ENCODE measurements around the gene LRRC28. TPM values are rescaled to one million over a fixed set of nuclear protein-coding genes. Genes with fewer than 3 reads are reported as not detected.

The LRRC28 gene
- total and polyA plus RNA-seq, 9 of the 15 experiments (the other 6 are each of a cell fraction or from before 2014, with no cell fraction given), result 5.5 to 17.4 (median 7.9) TPM

DNA sequence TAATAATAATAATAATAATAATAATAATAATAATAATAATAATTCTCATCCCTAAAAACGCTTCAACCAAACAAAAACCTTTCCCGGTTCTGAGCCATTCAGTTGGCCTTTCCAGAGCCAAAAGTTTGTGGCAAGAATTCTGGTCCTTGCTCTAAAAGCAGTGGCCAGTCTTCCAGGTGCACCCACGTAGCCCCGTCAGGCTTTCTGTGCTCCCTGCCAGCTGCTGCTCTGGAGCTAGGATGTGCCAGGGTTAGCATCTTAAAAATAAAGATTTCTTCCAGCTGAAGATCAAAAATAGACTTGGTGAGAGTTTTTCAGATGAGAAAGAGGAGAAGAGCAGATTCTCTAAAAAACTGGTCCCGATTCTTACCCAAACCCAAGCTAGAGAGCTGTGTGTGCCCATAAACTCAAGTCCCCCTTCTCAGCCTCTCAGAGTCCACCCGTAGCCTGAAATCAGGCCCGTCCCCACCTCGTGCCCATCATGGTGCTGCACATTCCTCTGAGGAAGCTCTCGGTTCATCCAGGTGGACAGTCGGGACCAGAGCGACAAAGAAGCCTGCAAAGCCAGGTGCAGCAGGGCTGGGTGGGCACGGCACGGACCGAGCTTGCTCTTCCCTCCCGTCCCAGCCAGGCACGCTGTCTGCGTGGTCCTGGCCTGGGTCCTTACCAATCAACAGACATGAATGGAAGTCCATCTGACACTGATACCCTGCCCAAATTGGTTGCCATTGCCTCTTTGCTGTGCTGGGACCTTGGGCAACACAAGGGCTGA lies 155.6 kb downstream of the LRRC28 start:
- ATAC-seq (no peak), FAIRE-seq (no peak), DNase-seq (ENCODE audit: extremely low read depth in 1 of 4, low spot score in 3 of 4) (no peak)
- Histone ChIP-seq H3K4me2 (ENCODE audit: insufficient read depth, low read length) (no peak overlapping the region), H3K9me1 (ENCODE audit: control insufficient read depth, insufficient read depth, low read length) (no peaks in the 10 kb centered on the region), H3K4me3 (no peak overlapping the region), H3K9me3 (replicated peaks; ENCODE audit: control insufficient read depth, insufficient read depth, low read depth, low read length) (no peaks in the 10 kb centered on the region), H3K27ac (ENCODE audit: extremely low read depth, low read depth, low read length) (no peak overlapping the region), H3K79me2 (ENCODE audit: control insufficient read depth, insufficient read depth, low read length) (no peaks in the 10 kb centered on the region), H3K9ac (ENCODE audit: insufficient read depth in 1 of 2, low read depth in 2 of 2, low read length in 2 of 2) (no peak overlapping the region), H3K4me1 (replicated peaks in 1 of 2; ENCODE audit: control insufficient read depth in 2 of 2, insufficient read depth in 2 of 2, low read length in 2 of 2) (no peaks in the 10 kb centered on the region), H2AFZ (ENCODE audit: low read depth, low read length) (no peak overlapping the region), H3K27me3 (ENCODE audit: control insufficient read depth in 2 of 2, insufficient read depth in 2 of 2, low read length in 2 of 2) (peaks cover 14 to 72% of the 10 kb centered on the region in 2 experiments; a peak in 4 of 5 replicates), H3K36me3 (ENCODE audit: control insufficient read depth, insufficient read depth, low read length) (no peaks in the 10 kb centered on the region), H4K20me1 (replicated peaks; ENCODE audit: control insufficient read depth, insufficient read depth, low read length) (peaks cover 10% of the 10 kb centered on the region; the same call in 1 of the 2 replicates)
- ChIA-PET CTCF (ENCODE audit: low intra/inter-chr PET ratio) (no interaction called here), POLR2A (no interaction called here)
- BruUV-seq (replicated peaks), result no TSS peak
- TF ChIP-seq ZNF133 (CRISPR knock-in tag; IDR thresholded peaks at IDR 0.05) (no peak), ZNF668 (CRISPR knock-in tag; IDR thresholded peaks at IDR 0.05) (no peak), ZBTB8A (IDR thresholded peaks at IDR 0.05; ENCODE audit: partially characterized antibody) (no peak), CCAR2 (IDR thresholded peaks at IDR 0.05; ENCODE audit: low read depth, low read length) (no peak), HNRNPK (IDR thresholded peaks at IDR 0.05; ENCODE audit: low read depth, low read length, poor library complexity, severe bottlenecking) (no peak), RFX1 (IDR thresholded peaks at IDR 0.05) (no peak)
- TF ChIP-seq, protein P1, sequence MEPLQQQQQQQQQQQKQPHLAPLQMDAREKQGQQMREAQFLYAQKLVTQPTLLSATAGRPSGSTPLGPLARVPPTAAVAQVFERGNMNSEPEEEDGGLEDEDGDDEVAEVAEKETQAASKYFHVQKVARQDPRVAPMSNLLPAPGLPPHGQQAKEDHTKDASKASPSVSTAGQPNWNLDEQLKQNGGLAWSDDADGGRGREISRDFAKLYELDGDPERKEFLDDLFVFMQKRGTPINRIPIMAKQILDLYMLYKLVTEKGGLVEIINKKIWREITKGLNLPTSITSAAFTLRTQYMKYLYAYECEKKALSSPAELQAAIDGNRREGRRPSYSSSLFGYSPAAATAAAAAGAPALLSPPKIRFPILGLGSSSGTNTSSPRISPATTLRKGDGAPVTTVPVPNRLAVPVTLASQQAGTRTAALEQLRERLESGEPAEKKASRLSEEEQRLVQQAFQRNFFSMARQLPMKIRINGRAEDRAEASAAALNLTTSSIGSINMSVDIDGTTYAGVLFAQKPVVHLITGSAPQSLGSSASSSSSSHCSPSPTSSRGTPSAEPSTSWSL (CRISPR knock-in tag; IDR thresholded peaks at IDR 0.05; ENCODE audit: borderline replicate concordance), result no peak
- TF ChIP-seq, protein P2, sequence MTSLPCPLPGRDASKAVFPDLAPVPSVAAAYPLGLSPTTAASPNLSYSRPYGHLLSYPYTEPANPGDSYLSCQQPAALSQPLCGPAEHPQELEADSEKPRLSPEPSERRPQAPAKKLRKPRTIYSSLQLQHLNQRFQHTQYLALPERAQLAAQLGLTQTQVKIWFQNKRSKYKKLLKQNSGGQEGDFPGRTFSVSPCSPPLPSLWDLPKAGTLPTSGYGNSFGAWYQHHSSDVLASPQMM (CRISPR knock-in tag; IDR thresholded peaks at IDR 0.05), result no peak
- TF ChIP-seq, protein P3, sequence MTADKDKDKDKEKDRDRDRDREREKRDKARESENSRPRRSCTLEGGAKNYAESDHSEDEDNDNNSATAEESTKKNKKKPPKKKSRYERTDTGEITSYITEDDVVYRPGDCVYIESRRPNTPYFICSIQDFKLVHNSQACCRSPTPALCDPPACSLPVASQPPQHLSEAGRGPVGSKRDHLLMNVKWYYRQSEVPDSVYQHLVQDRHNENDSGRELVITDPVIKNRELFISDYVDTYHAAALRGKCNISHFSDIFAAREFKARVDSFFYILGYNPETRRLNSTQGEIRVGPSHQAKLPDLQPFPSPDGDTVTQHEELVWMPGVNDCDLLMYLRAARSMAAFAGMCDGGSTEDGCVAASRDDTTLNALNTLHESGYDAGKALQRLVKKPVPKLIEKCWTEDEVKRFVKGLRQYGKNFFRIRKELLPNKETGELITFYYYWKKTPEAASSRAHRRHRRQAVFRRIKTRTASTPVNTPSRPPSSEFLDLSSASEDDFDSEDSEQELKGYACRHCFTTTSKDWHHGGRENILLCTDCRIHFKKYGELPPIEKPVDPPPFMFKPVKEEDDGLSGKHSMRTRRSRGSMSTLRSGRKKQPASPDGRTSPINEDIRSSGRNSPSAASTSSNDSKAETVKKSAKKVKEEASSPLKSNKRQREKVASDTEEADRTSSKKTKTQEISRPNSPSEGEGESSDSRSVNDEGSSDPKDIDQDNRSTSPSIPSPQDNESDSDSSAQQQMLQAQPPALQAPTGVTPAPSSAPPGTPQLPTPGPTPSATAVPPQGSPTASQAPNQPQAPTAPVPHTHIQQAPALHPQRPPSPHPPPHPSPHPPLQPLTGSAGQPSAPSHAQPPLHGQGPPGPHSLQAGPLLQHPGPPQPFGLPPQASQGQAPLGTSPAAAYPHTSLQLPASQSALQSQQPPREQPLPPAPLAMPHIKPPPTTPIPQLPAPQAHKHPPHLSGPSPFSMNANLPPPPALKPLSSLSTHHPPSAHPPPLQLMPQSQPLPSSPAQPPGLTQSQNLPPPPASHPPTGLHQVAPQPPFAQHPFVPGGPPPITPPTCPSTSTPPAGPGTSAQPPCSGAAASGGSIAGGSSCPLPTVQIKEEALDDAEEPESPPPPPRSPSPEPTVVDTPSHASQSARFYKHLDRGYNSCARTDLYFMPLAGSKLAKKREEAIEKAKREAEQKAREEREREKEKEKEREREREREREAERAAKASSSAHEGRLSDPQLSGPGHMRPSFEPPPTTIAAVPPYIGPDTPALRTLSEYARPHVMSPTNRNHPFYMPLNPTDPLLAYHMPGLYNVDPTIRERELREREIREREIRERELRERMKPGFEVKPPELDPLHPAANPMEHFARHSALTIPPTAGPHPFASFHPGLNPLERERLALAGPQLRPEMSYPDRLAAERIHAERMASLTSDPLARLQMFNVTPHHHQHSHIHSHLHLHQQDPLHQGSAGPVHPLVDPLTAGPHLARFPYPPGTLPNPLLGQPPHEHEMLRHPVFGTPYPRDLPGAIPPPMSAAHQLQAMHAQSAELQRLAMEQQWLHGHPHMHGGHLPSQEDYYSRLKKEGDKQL (CRISPR knock-in tag; IDR thresholded peaks at IDR 0.05; ENCODE audit: borderline replicate concordance), result no peak
- TF ChIP-seq, protein P4, sequence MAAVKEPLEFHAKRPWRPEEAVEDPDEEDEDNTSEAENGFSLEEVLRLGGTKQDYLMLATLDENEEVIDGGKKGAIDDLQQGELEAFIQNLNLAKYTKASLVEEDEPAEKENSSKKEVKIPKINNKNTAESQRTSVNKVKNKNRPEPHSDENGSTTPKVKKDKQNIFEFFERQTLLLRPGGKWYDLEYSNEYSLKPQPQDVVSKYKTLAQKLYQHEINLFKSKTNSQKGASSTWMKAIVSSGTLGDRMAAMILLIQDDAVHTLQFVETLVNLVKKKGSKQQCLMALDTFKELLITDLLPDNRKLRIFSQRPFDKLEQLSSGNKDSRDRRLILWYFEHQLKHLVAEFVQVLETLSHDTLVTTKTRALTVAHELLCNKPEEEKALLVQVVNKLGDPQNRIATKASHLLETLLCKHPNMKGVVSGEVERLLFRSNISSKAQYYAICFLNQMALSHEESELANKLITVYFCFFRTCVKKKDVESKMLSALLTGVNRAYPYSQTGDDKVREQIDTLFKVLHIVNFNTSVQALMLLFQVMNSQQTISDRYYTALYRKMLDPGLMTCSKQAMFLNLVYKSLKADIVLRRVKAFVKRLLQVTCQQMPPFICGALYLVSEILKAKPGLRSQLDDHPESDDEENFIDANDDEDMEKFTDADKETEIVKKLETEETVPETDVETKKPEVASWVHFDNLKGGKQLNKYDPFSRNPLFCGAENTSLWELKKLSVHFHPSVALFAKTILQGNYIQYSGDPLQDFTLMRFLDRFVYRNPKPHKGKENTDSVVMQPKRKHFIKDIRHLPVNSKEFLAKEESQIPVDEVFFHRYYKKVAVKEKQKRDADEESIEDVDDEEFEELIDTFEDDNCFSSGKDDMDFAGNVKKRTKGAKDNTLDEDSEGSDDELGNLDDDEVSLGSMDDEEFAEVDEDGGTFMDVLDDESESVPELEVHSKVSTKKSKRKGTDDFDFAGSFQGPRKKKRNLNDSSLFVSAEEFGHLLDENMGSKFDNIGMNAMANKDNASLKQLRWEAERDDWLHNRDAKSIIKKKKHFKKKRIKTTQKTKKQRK (IDR thresholded peaks at IDR 0.05; ENCODE audit: borderline replicate concordance, low read depth, low read length), result no peak
- intact Hi-C loops (cut with micrococcal nuclease), result loop anchor here (10.0 kb wide), 2 partner anchors 298 to 508 kb away; no protein-coding TSS in a partner anchor
- in situ Hi-C loops (cut with MboI), result no loop called here
- 3% methylated on average over 17 of the region's 17 CpGs for WGBS (ENCODE audit: insufficient coverage, low coverage, missing lambda C conversion rate)

All from K562 (cell line).